GM06990 (cell line): ENCODE data around the gene PLXNB1.
"Not testable (repeated sequence)": the region's sequence is repeated elsewhere in the genome, so short reads cannot be mapped to it uniquely, and the experiment has no call there.

ENCODE experiments used
- DNase-seq: peaks from one replicate; pipeline ENCODE4 v3.0.0-alpha.2; 2011; ENCODE audit not compliant: insufficient read length; ENCODE audit errors: extremely low read depth
- H3K27me3 ChIP-seq: replicated peaks from 2 replicates; pipeline ENCODE4 v1.6.0; 2011; ENCODE audit warnings: low read length; ENCODE audit not compliant: control insufficient read depth, insufficient read depth
- H3K36me3 ChIP-seq: 2 replicates; pipeline ENCODE4 v1.5.1; 2011; ENCODE audit warnings: low read length; ENCODE audit not compliant: control insufficient read depth, insufficient read depth
- H3K4me3 ChIP-seq: replicated peaks from 2 replicates; pipeline ENCODE4 v1.5.1; 2011; ENCODE audit warnings: low read depth, mild to moderate bottlenecking, control low read depth, low read length
- TF ChIP-seq, protein P1 (sequence below): IDR thresholded peaks from 2 replicates; pipeline ENCODE4 v1.5.1; 2011; ENCODE audit warnings: low read length, control low read depth, mild to moderate bottlenecking, inconsistent platforms; ENCODE audit not compliant: insufficient read depth, poor library complexity, severe bottlenecking

PLXNB1 gene

DNA sequence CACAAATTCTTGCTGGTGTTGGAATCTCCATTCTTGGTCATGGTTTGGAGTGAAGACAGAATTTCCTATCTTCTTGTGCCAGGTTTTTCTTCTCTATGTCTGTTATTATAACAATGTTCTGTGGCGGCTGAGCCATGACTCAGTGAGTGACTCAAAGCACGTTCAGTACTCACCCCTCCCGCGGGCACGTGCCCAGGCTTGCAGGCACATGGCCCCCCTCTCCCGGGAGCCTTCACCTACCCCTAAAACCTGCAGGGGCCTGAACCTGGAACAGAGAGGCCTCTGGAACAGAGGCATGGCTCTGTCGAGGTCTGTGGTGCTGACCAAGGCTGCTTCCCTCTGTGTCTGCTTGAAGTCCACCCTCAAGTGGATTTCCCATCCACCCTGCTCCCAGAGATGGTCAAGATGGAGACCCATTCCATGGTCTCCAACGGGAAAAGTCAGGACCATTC lies 27.6 kb downstream of the PLXNB1 start:
- no peak for DNase-seq
- TF ChIP-seq, protein P1, sequence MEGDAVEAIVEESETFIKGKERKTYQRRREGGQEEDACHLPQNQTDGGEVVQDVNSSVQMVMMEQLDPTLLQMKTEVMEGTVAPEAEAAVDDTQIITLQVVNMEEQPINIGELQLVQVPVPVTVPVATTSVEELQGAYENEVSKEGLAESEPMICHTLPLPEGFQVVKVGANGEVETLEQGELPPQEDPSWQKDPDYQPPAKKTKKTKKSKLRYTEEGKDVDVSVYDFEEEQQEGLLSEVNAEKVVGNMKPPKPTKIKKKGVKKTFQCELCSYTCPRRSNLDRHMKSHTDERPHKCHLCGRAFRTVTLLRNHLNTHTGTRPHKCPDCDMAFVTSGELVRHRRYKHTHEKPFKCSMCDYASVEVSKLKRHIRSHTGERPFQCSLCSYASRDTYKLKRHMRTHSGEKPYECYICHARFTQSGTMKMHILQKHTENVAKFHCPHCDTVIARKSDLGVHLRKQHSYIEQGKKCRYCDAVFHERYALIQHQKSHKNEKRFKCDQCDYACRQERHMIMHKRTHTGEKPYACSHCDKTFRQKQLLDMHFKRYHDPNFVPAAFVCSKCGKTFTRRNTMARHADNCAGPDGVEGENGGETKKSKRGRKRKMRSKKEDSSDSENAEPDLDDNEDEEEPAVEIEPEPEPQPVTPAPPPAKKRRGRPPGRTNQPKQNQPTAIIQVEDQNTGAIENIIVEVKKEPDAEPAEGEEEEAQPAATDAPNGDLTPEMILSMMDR, result no peak
- Histone ChIP-seq H3K4me3 (no peak overlapping the region), H3K36me3 (no peaks in the 10 kb centered on the region), H3K27me3 (no peaks in the 10 kb centered on the region)

GRCh38 chr3:48401434-48401901 lies 28.4 kb downstream of the PLXNB1 start:
- DNase-seq, H3K27me3 ChIP-seq, H3K36me3 ChIP-seq, H3K4me3 ChIP-seq: not testable (repeated sequence)

- Histone ChIP-seq H3K27me3 (no peaks in the 10 kb centered on the region), H3K36me3 (no peaks in the 10 kb centered on the region), H3K4me3 (no peak overlapping the region)
- TF ChIP-seq, protein P1, result peak; percentile 71
- no peak for DNase-seq
Measured at GRCh38 chr3:48400824-48401433, 29.0 kb downstream of the PLXNB1 start.

- no peaks in the 10 kb centered on the region for H3K36me3 ChIP-seq
- H3K27me3 ChIP-seq, result no peaks in the 10 kb centered on the region
- TF ChIP-seq, protein P1, result no peak
- H3K4me3 ChIP-seq, result no peak overlapping the region
- DNase-seq, result no peak
Measured at GRCh38 chr3:48399387-48400172, 30.3 kb downstream of the PLXNB1 start.

DNA sequence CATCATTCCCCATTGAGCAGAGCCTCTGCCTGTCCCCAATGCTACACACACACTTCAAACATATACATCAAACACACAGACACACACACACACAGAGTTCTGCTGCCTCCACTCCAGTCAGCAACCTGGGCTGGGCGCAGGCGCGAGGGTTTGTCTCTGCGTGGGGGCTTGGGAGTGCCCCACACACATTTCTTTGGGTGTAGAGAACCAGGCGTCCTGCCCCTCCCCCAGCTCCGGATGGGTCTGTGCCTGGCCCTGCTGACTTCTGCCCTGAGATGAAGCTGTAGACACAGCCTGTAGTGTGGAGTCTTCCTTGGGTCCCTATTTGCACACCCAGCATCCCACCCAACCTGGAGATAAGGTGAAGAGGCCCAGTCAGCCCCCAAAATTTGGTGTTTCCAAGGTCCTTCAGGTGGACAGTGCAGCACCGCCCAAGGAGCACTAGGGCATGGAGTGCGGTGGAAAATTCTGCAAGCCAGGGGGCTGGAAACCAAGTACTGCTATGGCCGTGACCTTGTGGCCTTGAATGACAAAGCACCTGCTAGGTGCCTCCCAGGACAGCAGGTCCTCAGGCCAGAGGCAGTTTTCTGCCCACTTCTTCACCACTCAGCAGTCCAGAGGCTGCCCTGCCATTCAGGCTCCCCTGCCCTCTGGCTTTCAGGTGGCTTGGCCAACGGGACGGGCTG lies 31.0 kb downstream of the PLXNB1 start:
- TF ChIP-seq, protein P1, result no peak
- no peak for DNase-seq
- no peaks in the 10 kb centered on the region for H3K36me3 ChIP-seq

More for the DNA sequence above, 31.0 kb downstream of the PLXNB1 start:
- Histone ChIP-seq H3K27me3 (no peaks in the 10 kb centered on the region), H3K4me3 (no peak overlapping the region)
